Measurements from ENCODE around the gene MX2.

The MX2 gene

GRCh38 chr21:41432562-41433460 is 71.0 kb downstream of the MX2 start:
- DNase-seq (ENCODE audit: low read depth in 1 of 2, low spot score in 1 of 2): no peak

GRCh38 chr21:41433566-41433965 is 71.7 kb downstream of the MX2 start:
- DNase-seq (ENCODE audit: low read depth in 1 of 2, low spot score in 1 of 2): no peak

- DNase-seq (ENCODE audit: low read depth in 1 of 2, low spot score in 1 of 2): no peak
Measured at GRCh38 chr21:41435706-41436105, 73.9 kb downstream of the MX2 start.

- DNase-seq (ENCODE audit: low read depth in 1 of 2, low spot score in 1 of 2): no peak
Measured at GRCh38 chr21:41437729-41438128, 75.9 kb downstream of the MX2 start.

GRCh38 chr21:41438425-41439113 is 76.7 kb downstream of the MX2 start:
- no peak for DNase-seq (ENCODE audit: low read depth in 1 of 2, low spot score in 1 of 2)

- no peak for DNase-seq (ENCODE audit: low read depth in 1 of 2, low spot score in 1 of 2)
Measured at GRCh38 chr21:41439248-41439647, 77.4 kb downstream of the MX2 start.

GRCh38 chr21:41441546-41441945 is 79.7 kb downstream of the MX2 start:
- no peak for DNase-seq (ENCODE audit: low read depth in 1 of 2, low spot score in 1 of 2)

- no peak for DNase-seq (ENCODE audit: low read depth in 1 of 2, low spot score in 1 of 2)
Measured at GRCh38 chr21:41442481-41443186, 80.8 kb downstream of the MX2 start.

- DNase-seq (ENCODE audit: low read depth in 1 of 2, low spot score in 1 of 2): no peak
Measured at GRCh38 chr21:41443562-41443961, 81.7 kb downstream of the MX2 start.

- DNase-seq (ENCODE audit: low read depth in 1 of 2, low spot score in 1 of 2): no peak
Measured at GRCh38 chr21:41444703-41445464, 83.1 kb downstream of the MX2 start.

- DNase-seq (ENCODE audit: low read depth in 1 of 2, low spot score in 1 of 2): no peak
Measured at GRCh38 chr21:41445465-41445862, 83.6 kb downstream of the MX2 start.

GRCh38 chr21:41446586-41446985 is 84.8 kb downstream of the MX2 start:
- no peak for DNase-seq (ENCODE audit: low read depth in 1 of 2, low spot score in 1 of 2)

- no peak for DNase-seq (ENCODE audit: low read depth in 1 of 2, low spot score in 1 of 2)
Measured at GRCh38 chr21:41447356-41447755, 85.5 kb downstream of the MX2 start.

GRCh38 chr21:41449613-41450012 is 87.8 kb downstream of the MX2 start:
- DNase-seq (ENCODE audit: low read depth in 1 of 2, low spot score in 1 of 2): no peak

- no peak for DNase-seq (ENCODE audit: low read depth in 1 of 2, low spot score in 1 of 2)
Measured at GRCh38 chr21:41451753-41452676, 90.2 kb downstream of the MX2 start.

GRCh38 chr21:41453198-41453597 is 91.4 kb downstream of the MX2 start:
- no peak for DNase-seq (ENCODE audit: low read depth in 1 of 2, low spot score in 1 of 2)

GRCh38 chr21:41453761-41454160 is 91.9 kb downstream of the MX2 start:
- no peak for DNase-seq (ENCODE audit: low read depth in 1 of 2, low spot score in 1 of 2)

- no peak for DNase-seq (ENCODE audit: low read depth in 1 of 2, low spot score in 1 of 2)
Measured at GRCh38 chr21:41458121-41458520, 96.3 kb downstream of the MX2 start.

- DNase-seq (ENCODE audit: low read depth in 1 of 2, low spot score in 1 of 2): no peak
Measured at GRCh38 chr21:41458559-41458958, 96.7 kb downstream of the MX2 start.

All from activated CD4-positive, alpha-beta T cell treated with anti-CD3 and anti-CD28 coated beads, Interleukin-2, amount 50 U/mL, for 24 hours (primary cell).